Measurements from ENCODE around the gene CLASP2.

DNA sequence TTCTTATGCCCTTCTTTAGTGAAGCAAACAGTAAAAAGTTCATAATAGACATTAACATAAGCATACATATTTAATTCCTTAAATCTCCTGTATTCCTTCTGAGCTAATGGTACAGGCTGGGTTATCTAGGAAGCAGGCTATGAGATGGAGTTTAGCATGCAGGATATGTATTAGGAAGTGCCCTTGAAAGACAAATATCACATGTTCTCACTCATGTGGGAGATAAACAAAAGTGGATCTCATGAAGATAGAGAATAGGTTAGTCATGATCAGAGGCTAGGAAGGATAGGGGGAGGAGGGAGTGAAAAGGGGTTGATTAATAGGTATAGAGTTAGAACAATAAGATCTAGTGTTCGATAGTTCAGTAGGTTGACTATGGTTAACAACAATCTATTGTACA, 105.4 kb downstream of the CLASP2 start:
- TF ChIP-seq, protein P1, sequence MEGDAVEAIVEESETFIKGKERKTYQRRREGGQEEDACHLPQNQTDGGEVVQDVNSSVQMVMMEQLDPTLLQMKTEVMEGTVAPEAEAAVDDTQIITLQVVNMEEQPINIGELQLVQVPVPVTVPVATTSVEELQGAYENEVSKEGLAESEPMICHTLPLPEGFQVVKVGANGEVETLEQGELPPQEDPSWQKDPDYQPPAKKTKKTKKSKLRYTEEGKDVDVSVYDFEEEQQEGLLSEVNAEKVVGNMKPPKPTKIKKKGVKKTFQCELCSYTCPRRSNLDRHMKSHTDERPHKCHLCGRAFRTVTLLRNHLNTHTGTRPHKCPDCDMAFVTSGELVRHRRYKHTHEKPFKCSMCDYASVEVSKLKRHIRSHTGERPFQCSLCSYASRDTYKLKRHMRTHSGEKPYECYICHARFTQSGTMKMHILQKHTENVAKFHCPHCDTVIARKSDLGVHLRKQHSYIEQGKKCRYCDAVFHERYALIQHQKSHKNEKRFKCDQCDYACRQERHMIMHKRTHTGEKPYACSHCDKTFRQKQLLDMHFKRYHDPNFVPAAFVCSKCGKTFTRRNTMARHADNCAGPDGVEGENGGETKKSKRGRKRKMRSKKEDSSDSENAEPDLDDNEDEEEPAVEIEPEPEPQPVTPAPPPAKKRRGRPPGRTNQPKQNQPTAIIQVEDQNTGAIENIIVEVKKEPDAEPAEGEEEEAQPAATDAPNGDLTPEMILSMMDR (IDR thresholded peaks at IDR 0.05; ENCODE audit: low read length), result no peak
- TF ChIP-seq EZH2phosphoT487 (IDR thresholded peaks at IDR 0.05; ENCODE audit: low read length) (no peak), EZH2 (optimal IDR thresholded peaks at IDR 0.05; ENCODE audit: low read depth, low read length) (no peak)

Data from MM.1S (cell line).